ENCODE data around the gene KLHL18. TPM values are rescaled to one million over a fixed set of nuclear protein-coding genes. Genes with fewer than 3 reads are reported as not detected.
A peak's percentile ranks its signal among the peaks of the same experiment; 100 is the strongest.
"Not testable (repeated sequence)": the region's sequence is repeated elsewhere in the genome, so short reads cannot be mapped to it uniquely, and the experiment has no call there.

KLHL18 gene
- total RNA-seq, 1 donor from 2014 or later: 29.1 TPM

GRCh38 chr3:47291158-47291753, 8.5 kb downstream of the KLHL18 start:
- Mint-ChIP-seq H3K27me3 (no peaks in the 10 kb centered on the region), H3K4me1 (ENCODE audit: unreplicated experiment) (peaks cover 11% of the 10 kb centered on the region), H3K36me3 (peaks cover 7% of the 10 kb centered on the region), H3K27ac (no peak overlapping the region), H3K9me3 (no peaks in the 10 kb centered on the region), H3K4me3 (no peak overlapping the region)
- no peak for TF ChIP-seq CTCF (conservative IDR thresholded peaks at IDR 0.05)
- DNase-seq (ENCODE audit: extremely low spot score, unreplicated experiment): no peak

- H3K9me3 Mint-ChIP-seq; H3K27me3 Mint-ChIP-seq; H3K4me3 Mint-ChIP-seq; H3K27ac Mint-ChIP-seq; H3K36me3 Mint-ChIP-seq; DNase-seq (ENCODE audit: extremely low spot score, unreplicated experiment): not testable (repeated sequence)
- H3K4me1 Mint-ChIP-seq (ENCODE audit: unreplicated experiment): peaks cover 14% of the 10 kb centered on the region
Measured at GRCh38 chr3:47291754-47292420, 9.1 kb downstream of the KLHL18 start.

- no peaks in the 10 kb centered on the region for H3K9me3 Mint-ChIP-seq
- DNase-seq (ENCODE audit: extremely low spot score, unreplicated experiment): no peak
- H3K4me1 Mint-ChIP-seq (ENCODE audit: unreplicated experiment): peaks cover 14% of the 10 kb centered on the region
- TF ChIP-seq CTCF (conservative IDR thresholded peaks at IDR 0.05): no peak
- H3K27me3 Mint-ChIP-seq: no peaks in the 10 kb centered on the region
- peaks cover 3% of the 10 kb centered on the region for H3K36me3 Mint-ChIP-seq
- H3K27ac Mint-ChIP-seq: peak overlapping the region; percentile 15
- H3K4me3 Mint-ChIP-seq: no peak overlapping the region
Measured at GRCh38 chr3:47293822-47294221, 11.1 kb downstream of the KLHL18 start.

GRCh38 chr3:47294392-47294791, 11.6 kb downstream of the KLHL18 start:
- H3K4me1 Mint-ChIP-seq (ENCODE audit: unreplicated experiment): peaks cover 14% of the 10 kb centered on the region
- TF ChIP-seq CTCF (conservative IDR thresholded peaks at IDR 0.05): no peak
- H3K27ac Mint-ChIP-seq: peak overlapping the region; percentile 15
- H3K9me3 Mint-ChIP-seq: no peaks in the 10 kb centered on the region
- no peak overlapping the region for H3K4me3 Mint-ChIP-seq
- DNase-seq (ENCODE audit: extremely low spot score, unreplicated experiment): no peak
- peaks cover 3% of the 10 kb centered on the region for H3K36me3 Mint-ChIP-seq
- H3K27me3 Mint-ChIP-seq: no peaks in the 10 kb centered on the region

GRCh38 chr3:47295322-47295721, 12.6 kb downstream of the KLHL18 start:
- no peak overlapping the region for H3K27ac Mint-ChIP-seq
- H3K4me1 Mint-ChIP-seq (ENCODE audit: unreplicated experiment): peaks cover 14% of the 10 kb centered on the region
- H3K4me3 Mint-ChIP-seq: no peak overlapping the region
- no peak for DNase-seq (ENCODE audit: extremely low spot score, unreplicated experiment)
- H3K27me3 Mint-ChIP-seq: no peaks in the 10 kb centered on the region
- no peak for TF ChIP-seq CTCF (conservative IDR thresholded peaks at IDR 0.05)
- no peaks in the 10 kb centered on the region for H3K9me3 Mint-ChIP-seq
- H3K36me3 Mint-ChIP-seq: peaks cover 3% of the 10 kb centered on the region

- no peak for DNase-seq (ENCODE audit: extremely low spot score, unreplicated experiment)
- Mint-ChIP-seq H3K4me1 (ENCODE audit: unreplicated experiment) (peaks cover 10% of the 10 kb centered on the region), H3K27me3 (no peaks in the 10 kb centered on the region), H3K27ac (no peak overlapping the region), H3K9me3 (no peaks in the 10 kb centered on the region), H3K36me3 (peaks cover 3% of the 10 kb centered on the region), H3K4me3 (no peak overlapping the region)
- no peak for TF ChIP-seq CTCF (conservative IDR thresholded peaks at IDR 0.05)
Measured at GRCh38 chr3:47295976-47296375, 13.2 kb downstream of the KLHL18 start.
